B cell (primary cell): ENCODE measurements around the gene BRMS1L.

Experiments
- EZH2 ChIP-seq: IDR thresholded peaks from 2 replicates; pipeline ENCODE4 v1.6.1; 2012; ENCODE audit warnings: borderline replicate concordance, low read depth, mild to moderate bottlenecking, moderate library complexity, low read length; ENCODE audit not compliant: insufficient read depth, poor library complexity, severe bottlenecking
- TF ChIP-seq, protein P1 (sequence below): fragments of 200-600 bp; IDR thresholded peaks from one replicate; pipeline ENCODE4 v1.8.0; 2022; ENCODE audit warnings: antibody characterized with exemption, mild to moderate bottlenecking

DNA sequence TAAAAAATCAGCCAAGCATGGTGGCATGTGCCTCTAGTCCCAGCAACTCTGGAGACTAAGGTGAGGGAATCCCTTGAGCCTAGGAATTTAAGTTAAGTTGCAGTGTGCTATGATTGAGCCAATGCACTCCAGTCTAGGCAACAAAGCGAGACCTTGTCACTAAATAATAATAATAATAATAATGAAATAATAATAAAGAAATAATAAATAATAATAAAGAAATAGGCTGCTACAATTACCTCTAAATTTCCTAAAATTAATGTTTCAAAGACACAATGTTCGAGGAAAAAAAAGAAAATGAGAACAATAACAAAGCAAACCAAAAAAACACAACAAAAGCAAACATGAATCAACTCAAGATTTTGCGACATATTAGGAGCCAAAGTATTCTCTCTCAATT is 46.8 kb upstream of the BRMS1L start:
- TF ChIP-seq, protein P1, sequence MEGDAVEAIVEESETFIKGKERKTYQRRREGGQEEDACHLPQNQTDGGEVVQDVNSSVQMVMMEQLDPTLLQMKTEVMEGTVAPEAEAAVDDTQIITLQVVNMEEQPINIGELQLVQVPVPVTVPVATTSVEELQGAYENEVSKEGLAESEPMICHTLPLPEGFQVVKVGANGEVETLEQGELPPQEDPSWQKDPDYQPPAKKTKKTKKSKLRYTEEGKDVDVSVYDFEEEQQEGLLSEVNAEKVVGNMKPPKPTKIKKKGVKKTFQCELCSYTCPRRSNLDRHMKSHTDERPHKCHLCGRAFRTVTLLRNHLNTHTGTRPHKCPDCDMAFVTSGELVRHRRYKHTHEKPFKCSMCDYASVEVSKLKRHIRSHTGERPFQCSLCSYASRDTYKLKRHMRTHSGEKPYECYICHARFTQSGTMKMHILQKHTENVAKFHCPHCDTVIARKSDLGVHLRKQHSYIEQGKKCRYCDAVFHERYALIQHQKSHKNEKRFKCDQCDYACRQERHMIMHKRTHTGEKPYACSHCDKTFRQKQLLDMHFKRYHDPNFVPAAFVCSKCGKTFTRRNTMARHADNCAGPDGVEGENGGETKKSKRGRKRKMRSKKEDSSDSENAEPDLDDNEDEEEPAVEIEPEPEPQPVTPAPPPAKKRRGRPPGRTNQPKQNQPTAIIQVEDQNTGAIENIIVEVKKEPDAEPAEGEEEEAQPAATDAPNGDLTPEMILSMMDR = no peak
- no peak for TF ChIP-seq EZH2
